Erythroblast (primary cell): ENCODE measurements around the gene NUDT9.
"Not testable (repeated sequence)": the region's sequence is repeated elsewhere in the genome, so short reads cannot be mapped to it uniquely, and the experiment has no call there.

Experiments used
- DNase-seq, 2 experiments: peaks; one replicate each; lab custom pipeline; 2025; lab: John Stamatoyannopoulos, UW
- GATA1 ChIP-seq: IDR thresholded peaks from 2 replicates; pipeline ENCODE4 v1.6.1; 2011; ENCODE audit warnings: low read depth, mild to moderate bottlenecking, control low read depth, low read length, moderate library complexity
- POLR2A ChIP-seq: IDR thresholded peaks from 2 replicates; pipeline ENCODE4 v1.6.1; 2011; ENCODE audit warnings: mild to moderate bottlenecking, low read length

NUDT9 gene

DNA sequence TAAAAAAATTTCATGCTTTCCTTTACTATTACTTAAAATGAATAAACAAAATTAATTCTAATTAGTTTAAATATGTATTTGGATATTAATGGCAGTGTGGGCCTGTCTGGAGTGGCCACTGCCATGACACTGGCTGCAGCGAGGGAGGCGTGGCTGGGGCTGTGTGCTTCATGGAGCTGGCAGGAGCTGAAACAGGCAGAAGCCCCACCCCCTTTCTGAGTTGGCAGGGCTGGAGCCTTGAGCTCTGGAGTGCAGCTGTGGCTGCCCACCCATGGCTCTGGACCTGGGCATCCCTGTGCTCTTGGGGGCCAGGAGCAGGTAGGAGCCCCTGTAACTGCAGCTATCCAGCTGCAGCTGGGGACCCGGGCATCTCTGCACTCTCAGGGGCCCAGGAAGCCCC, 23.2 kb upstream of the NUDT9 start:
- no peak for TF ChIP-seq GATA1
- TF ChIP-seq POLR2A: no peak
- no peak for DNase-seq

- no peak for TF ChIP-seq GATA1
- TF ChIP-seq POLR2A: no peak
- DNase-seq: no peak
Observed at GRCh38 chr4:87399954-87400353, 22.4 kb upstream of the NUDT9 start.

GRCh38 chr4:87403732-87404131, 18.6 kb upstream of the NUDT9 start:
- DNase-seq: peak in 1 of 2 experiments; percentile 12

- TF ChIP-seq GATA1: no peak
- no peak for TF ChIP-seq POLR2A
- no peak for DNase-seq
Observed at GRCh38 chr4:87405211-87405820, 17.1 kb upstream of the NUDT9 start.

DNA sequence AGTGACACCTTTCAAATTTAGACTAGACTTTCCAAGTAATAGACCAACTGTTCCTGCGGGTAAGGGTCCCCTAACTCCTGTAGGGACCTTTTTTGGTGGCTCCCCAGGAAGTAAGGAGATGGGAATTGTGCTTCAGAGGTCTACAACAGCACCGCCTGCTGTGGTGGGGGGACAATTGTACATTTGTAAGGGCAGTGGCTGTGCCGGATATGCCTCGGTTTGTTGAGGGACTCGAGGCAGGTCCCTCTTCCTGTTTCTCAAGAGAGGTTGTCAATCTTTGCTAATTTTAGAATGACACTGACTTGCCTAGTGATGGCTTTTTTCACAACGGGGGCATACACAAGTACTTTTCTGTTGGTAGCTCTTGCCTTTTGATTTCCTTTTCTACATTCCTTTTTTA, 15.9 kb upstream of the NUDT9 start:
- TF ChIP-seq GATA1 (no peak), POLR2A (no peak)
- DNase-seq: no peak

GRCh38 chr4:87406902-87407301, 15.5 kb upstream of the NUDT9 start:
- not testable (repeated sequence) for DNase-seq

- peak in 1 of 2 experiments; percentile 16 for DNase-seq
- no peak for TF ChIP-seq GATA1
- no peak for TF ChIP-seq POLR2A
Observed at GRCh38 chr4:87409420-87409939, 12.9 kb upstream of the NUDT9 start.

DNA sequence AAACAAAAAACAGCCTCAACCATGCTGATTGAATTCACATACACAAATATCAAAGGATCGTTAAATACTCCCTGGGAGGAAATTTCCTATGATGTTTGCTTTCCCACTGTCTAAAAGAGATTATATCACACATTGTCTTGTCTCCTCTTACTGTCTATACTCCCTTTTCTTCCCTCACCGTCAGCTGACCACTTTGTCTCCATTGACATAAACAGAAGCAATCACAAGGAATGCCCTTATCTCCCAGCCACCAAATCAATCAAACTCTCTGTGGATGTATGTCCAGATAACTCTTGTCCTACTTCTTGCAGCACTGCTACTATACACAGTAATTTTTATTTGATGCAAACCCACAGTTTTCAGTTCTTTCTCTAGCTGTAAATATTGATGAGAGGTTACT, 12.2 kb upstream of the NUDT9 start:
- no peak for DNase-seq
- TF ChIP-seq POLR2A (no peak), GATA1 (no peak)

- TF ChIP-seq POLR2A (no peak), GATA1 (no peak)
- DNase-seq: no peak
Observed at GRCh38 chr4:87410679-87411078, 11.7 kb upstream of the NUDT9 start.

DNA sequence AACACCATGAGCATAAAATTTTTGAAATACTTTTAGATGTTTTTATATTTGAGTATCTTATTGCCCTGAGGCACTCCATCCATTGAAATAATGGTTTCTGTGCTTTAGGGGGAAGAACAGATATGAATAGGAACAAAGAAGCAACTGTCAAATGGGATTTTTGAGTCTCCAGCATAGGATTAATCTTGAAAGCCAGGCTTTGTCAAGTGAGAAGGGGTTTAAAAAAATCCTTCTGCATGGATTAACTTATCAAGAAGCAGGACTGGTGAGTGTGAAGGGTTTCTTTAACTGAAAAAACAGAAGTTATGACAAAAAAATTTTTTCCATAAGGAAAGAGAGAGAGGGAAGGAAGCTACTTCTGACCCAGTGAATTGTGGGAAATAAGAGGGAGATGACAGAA, 7.6 kb upstream of the NUDT9 start:
- DNase-seq: no peak
- TF ChIP-seq GATA1: no peak
- TF ChIP-seq POLR2A: no peak

DNA sequence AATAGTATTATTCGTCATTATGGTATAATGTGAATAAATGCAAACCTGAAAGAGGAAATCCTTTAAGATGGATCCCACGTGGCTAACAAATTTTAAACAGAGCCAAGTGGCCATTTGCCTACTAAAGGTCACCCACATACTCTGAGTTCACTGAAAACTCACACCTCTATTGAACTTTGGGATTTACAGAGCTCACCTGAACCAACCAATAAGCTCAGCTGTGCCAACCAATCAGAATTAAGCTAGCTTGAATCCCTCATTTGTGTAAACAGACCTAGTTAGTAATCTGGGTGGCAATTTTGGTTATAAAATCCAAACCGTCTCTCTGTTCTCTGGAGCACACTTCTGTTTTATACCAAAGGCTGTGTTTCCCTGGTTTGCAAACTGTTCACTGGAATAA, 5.4 kb upstream of the NUDT9 start:
- no peak for DNase-seq
- no peak for TF ChIP-seq GATA1
- TF ChIP-seq POLR2A: no peak

DNA sequence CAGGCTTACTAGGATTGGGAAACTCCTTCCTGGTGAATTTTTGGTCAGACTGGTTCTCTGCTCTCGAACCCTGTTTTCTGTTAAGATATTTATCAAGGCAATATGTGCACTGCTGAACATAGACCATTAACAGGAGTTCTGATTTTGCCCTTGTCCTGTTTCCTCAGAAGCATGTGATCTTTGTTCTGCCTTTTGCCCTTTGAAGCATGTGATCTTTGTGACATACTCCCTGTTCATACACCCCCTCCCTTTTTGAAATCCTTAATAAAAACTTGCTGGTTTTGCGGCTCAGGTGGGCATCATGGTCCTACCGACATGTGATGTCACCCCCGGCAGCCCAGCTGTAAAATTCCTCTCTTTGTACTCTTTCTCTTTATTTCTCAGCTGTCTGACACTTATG, 4.0 kb upstream of the NUDT9 start:
- DNase-seq: not testable (repeated sequence)

DNA sequence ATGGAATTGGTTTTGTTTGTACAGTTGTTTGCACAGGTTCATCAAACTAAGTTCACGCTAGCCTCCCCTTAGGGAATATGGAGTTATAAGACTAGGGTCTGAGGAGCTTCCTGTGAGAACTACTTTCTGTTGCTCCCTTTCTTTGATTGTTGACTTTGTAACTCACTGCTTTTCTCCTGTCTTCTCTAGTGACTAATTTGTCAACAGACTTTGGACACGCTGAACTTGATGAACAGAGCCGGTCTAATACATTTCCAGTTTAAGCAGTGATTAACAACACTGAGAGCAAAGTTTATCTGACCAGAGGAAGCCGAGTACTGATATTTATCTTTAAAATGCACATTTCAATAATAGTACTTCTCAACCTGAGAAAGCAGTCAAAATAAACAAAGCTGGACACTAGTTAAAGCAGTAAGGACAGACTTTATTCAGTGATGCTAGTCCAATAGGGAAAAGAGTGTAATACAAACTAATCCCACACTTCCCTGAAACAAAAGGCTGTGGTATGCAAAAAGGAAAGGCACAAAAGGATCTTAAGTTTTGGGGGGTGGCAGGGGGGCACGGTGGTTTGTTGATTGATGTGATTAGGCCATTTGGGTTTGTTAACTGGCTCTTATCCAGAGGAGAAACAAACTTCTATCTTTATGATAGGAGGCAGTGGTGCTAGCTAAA, 2.7 kb upstream of the NUDT9 start:
- no peak for DNase-seq
- TF ChIP-seq GATA1 (no peak), POLR2A (no peak)

DNA sequence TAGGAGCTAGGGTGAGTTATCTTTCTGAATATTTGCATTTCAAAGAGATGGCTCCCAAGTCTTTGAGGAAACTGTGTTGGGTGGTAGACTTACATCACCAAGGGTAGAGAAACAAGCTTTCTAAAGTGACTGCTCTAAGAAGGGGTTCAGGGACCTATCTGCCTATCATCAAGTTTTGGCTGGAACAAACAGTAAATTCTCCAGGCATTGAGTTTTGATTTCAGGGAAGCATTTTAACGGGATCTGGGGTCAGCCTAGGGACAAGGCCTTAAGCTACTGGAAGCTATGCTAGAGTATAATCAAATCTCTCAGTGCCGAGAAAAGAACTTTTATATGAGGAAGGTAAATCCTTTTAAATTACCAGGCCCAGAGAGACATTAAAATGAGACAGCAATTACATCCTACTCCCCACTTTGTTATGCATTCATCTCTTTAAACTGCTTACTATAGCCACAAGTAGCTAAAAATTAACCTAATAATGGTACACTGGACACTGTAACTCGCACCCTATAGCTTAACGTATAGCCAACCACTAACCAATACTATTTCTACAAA, 2.0 kb upstream of the NUDT9 start:
- TF ChIP-seq POLR2A: no peak
- no peak for TF ChIP-seq GATA1
- DNase-seq: no peak
